ENCODE results near the gene NUTM2A.
"Not testable (repeated sequence)": the region's sequence is repeated elsewhere in the genome, so short reads cannot be mapped to it uniquely, and the experiment has no call there.

DNA sequence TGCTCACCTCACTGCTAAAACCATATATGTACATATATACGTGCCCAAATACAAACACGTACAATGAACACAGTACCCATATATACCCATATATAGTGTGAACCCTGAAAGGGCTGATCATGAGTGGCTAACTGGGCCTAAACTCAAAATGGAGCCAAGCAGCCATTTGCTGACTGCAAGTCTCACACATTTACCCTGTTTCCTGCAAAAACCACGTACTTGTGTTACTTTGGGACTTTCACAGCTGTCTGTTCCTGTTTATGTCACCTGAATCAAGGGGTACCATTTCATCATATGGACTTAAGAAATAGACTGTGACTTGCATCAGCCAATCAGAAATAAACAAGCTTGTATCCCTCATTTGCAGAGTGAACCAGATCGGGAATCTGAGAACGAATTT is 5.9 kb upstream of the NUTM2A start:
- TF ChIP-seq, protein P1, sequence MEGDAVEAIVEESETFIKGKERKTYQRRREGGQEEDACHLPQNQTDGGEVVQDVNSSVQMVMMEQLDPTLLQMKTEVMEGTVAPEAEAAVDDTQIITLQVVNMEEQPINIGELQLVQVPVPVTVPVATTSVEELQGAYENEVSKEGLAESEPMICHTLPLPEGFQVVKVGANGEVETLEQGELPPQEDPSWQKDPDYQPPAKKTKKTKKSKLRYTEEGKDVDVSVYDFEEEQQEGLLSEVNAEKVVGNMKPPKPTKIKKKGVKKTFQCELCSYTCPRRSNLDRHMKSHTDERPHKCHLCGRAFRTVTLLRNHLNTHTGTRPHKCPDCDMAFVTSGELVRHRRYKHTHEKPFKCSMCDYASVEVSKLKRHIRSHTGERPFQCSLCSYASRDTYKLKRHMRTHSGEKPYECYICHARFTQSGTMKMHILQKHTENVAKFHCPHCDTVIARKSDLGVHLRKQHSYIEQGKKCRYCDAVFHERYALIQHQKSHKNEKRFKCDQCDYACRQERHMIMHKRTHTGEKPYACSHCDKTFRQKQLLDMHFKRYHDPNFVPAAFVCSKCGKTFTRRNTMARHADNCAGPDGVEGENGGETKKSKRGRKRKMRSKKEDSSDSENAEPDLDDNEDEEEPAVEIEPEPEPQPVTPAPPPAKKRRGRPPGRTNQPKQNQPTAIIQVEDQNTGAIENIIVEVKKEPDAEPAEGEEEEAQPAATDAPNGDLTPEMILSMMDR (IDR thresholded peaks at IDR 0.05; ENCODE audit: low read depth, low read length, poor library complexity, severe bottlenecking) = not testable (repeated sequence)
- not testable (repeated sequence) for TF ChIP-seq EZH2phosphoT487 (IDR thresholded peaks at IDR 0.05; ENCODE audit: borderline replicate concordance, low read length)

Data from DOHH2 (cell line).